ENCODE data around the gene KCNH6.

The KCNH6 gene

GRCh38 chr17:63511331-63511730, 11.8 kb upstream of the KCNH6 start:
- H3K27me3 ChIP-seq (ENCODE audit: control insufficient read depth in 2 of 2, insufficient read depth in 2 of 2, low read length in 2 of 2): no peaks in the 10 kb centered on the region
- no peaks in the 10 kb centered on the region for H3K4me1 ChIP-seq (ENCODE audit: control insufficient read depth in 2 of 2, insufficient read depth in 2 of 2, low read length in 2 of 2)
- H3K9ac ChIP-seq (ENCODE audit: low read depth in 1 of 2, low read length in 2 of 2): no peak overlapping the region
- no peaks in the 10 kb centered on the region for H3K36me3 ChIP-seq (ENCODE audit: control insufficient read depth in 2 of 2, insufficient read depth in 2 of 2, low read length in 2 of 2)
- H3K9me3 ChIP-seq (ENCODE audit: control insufficient read depth in 2 of 2, low read length in 2 of 2): no peaks in the 10 kb centered on the region
- H3K27ac ChIP-seq (ENCODE audit: low read depth in 2 of 2, low read length in 2 of 2): no peak overlapping the region
- H3K4me3 ChIP-seq (ENCODE audit: low read length in 2 of 2): no peak overlapping the region

GRCh38 chr17:63512388-63512787, 10.8 kb upstream of the KCNH6 start:
- Histone ChIP-seq H3K9ac (ENCODE audit: low read depth in 1 of 2, low read length in 2 of 2) (no peak overlapping the region), H3K9me3 (ENCODE audit: control insufficient read depth in 2 of 2, low read length in 2 of 2) (no peaks in the 10 kb centered on the region), H3K27me3 (ENCODE audit: control insufficient read depth in 2 of 2, insufficient read depth in 2 of 2, low read length in 2 of 2) (no peaks in the 10 kb centered on the region), H3K36me3 (ENCODE audit: control insufficient read depth in 2 of 2, insufficient read depth in 2 of 2, low read length in 2 of 2) (no peaks in the 10 kb centered on the region), H3K27ac (ENCODE audit: low read depth in 2 of 2, low read length in 2 of 2) (no peak overlapping the region), H3K4me1 (ENCODE audit: control insufficient read depth in 2 of 2, insufficient read depth in 2 of 2, low read length in 2 of 2) (no peaks in the 10 kb centered on the region), H3K4me3 (ENCODE audit: low read length in 2 of 2) (no peak overlapping the region)

- Histone ChIP-seq H3K27ac (ENCODE audit: low read depth in 2 of 2, low read length in 2 of 2) (no peak overlapping the region), H3K36me3 (ENCODE audit: control insufficient read depth in 2 of 2, insufficient read depth in 2 of 2, low read length in 2 of 2) (no peaks in the 10 kb centered on the region), H3K4me3 (ENCODE audit: low read length in 2 of 2) (no peak overlapping the region), H3K4me1 (ENCODE audit: control insufficient read depth in 2 of 2, insufficient read depth in 2 of 2, low read length in 2 of 2) (no peaks in the 10 kb centered on the region), H3K27me3 (ENCODE audit: control insufficient read depth in 2 of 2, insufficient read depth in 2 of 2, low read length in 2 of 2) (no peaks in the 10 kb centered on the region), H3K9ac (ENCODE audit: low read depth in 1 of 2, low read length in 2 of 2) (no peak overlapping the region), H3K9me3 (ENCODE audit: control insufficient read depth in 2 of 2, low read length in 2 of 2) (no peaks in the 10 kb centered on the region)
These were observed 10.1 kb upstream of the KCNH6 start for GRCh38 chr17:63512896-63513644.

GRCh38 chr17:63514477-63514876, 8.7 kb upstream of the KCNH6 start:
- H3K4me3 ChIP-seq (ENCODE audit: low read length in 2 of 2): no peak overlapping the region
- H3K9ac ChIP-seq (ENCODE audit: low read depth in 1 of 2, low read length in 2 of 2): no peak overlapping the region
- no peak overlapping the region for H3K27ac ChIP-seq (ENCODE audit: low read depth in 2 of 2, low read length in 2 of 2)
- H3K4me1 ChIP-seq (ENCODE audit: control insufficient read depth in 2 of 2, insufficient read depth in 2 of 2, low read length in 2 of 2): peaks cover 2 to 4% of the 10 kb centered on the region in 2 donors
- H3K36me3 ChIP-seq (ENCODE audit: control insufficient read depth in 2 of 2, insufficient read depth in 2 of 2, low read length in 2 of 2): no peaks in the 10 kb centered on the region
- H3K9me3 ChIP-seq (ENCODE audit: control insufficient read depth in 2 of 2, low read length in 2 of 2): no peaks in the 10 kb centered on the region
- H3K27me3 ChIP-seq (ENCODE audit: control insufficient read depth in 2 of 2, insufficient read depth in 2 of 2, low read length in 2 of 2): no peaks in the 10 kb centered on the region

DNA sequence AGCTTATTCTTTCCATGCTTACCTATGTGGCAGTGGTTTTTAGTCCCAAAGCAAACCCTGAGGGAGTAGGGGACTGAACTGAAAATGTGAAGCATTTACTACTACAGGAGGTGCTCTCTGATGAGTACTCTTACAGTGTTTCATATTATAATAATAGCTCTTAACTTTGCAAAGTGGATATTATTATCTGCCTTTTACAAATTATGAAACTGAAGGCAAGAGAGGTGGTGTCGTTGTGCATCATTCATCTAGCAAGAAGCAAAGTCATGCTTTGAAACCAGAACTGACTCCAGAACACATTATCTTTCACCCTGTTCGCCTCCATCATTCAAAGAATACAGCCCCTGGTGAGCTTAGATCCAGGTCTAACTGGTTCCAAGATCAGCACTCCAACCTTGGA, 8.2 kb upstream of the KCNH6 start:
- Histone ChIP-seq H3K36me3 (ENCODE audit: control insufficient read depth in 2 of 2, insufficient read depth in 2 of 2, low read length in 2 of 2) (no peaks in the 10 kb centered on the region), H3K4me3 (ENCODE audit: low read length in 2 of 2) (no peak overlapping the region), H3K27ac (ENCODE audit: low read depth in 2 of 2, low read length in 2 of 2) (no peak overlapping the region), H3K27me3 (ENCODE audit: control insufficient read depth in 2 of 2, insufficient read depth in 2 of 2, low read length in 2 of 2) (no peaks in the 10 kb centered on the region), H3K4me1 (ENCODE audit: control insufficient read depth in 2 of 2, insufficient read depth in 2 of 2, low read length in 2 of 2) (peaks cover 2 to 4% of the 10 kb centered on the region in 2 donors), H3K9me3 (ENCODE audit: control insufficient read depth in 2 of 2, low read length in 2 of 2) (no peaks in the 10 kb centered on the region), H3K9ac (ENCODE audit: low read depth in 1 of 2, low read length in 2 of 2) (no peak overlapping the region)

DNA sequence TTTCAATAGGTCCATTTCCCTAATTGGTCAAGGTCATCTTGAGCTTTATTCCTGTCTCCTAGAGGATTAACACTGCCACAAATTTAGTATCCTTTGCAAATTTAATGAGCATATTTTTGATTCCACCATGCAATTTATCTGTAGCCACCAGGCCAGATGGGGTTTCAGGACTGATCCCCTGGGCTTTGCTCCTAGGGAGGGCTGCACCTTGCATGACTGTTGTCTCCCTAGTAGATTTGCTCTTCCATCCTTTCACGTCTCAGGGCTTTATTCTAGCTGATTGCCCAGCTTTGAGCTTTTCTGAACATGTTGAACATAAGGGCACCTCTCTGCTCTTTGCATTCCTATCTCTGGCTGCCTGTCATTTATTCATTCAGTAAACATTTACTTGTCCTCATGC, 7.7 kb upstream of the KCNH6 start:
- H3K4me3 ChIP-seq (ENCODE audit: low read length in 2 of 2): no peak overlapping the region
- no peaks in the 10 kb centered on the region for H3K9me3 ChIP-seq (ENCODE audit: control insufficient read depth in 2 of 2, low read length in 2 of 2)
- H3K27me3 ChIP-seq (ENCODE audit: control insufficient read depth in 2 of 2, insufficient read depth in 2 of 2, low read length in 2 of 2): no peaks in the 10 kb centered on the region
- no peaks in the 10 kb centered on the region for H3K36me3 ChIP-seq (ENCODE audit: control insufficient read depth in 2 of 2, insufficient read depth in 2 of 2, low read length in 2 of 2)
- H3K4me1 ChIP-seq (ENCODE audit: control insufficient read depth in 2 of 2, insufficient read depth in 2 of 2, low read length in 2 of 2): peaks cover 2 to 4% of the 10 kb centered on the region in 2 donors
- H3K27ac ChIP-seq (ENCODE audit: low read depth in 2 of 2, low read length in 2 of 2): no peak overlapping the region
- no peak overlapping the region for H3K9ac ChIP-seq (ENCODE audit: low read depth in 1 of 2, low read length in 2 of 2)

GRCh38 chr17:63516910-63517824, 6.0 kb upstream of the KCNH6 start:
- Histone ChIP-seq H3K36me3 (ENCODE audit: control insufficient read depth in 2 of 2, insufficient read depth in 2 of 2, low read length in 2 of 2) (no peaks in the 10 kb centered on the region), H3K4me1 (ENCODE audit: control insufficient read depth in 2 of 2, insufficient read depth in 2 of 2, low read length in 2 of 2) (peaks cover 7 to 11% of the 10 kb centered on the region in 2 donors), H3K9ac (ENCODE audit: low read depth in 1 of 2, low read length in 2 of 2) (no peak overlapping the region), H3K27me3 (ENCODE audit: control insufficient read depth in 2 of 2, insufficient read depth in 2 of 2, low read length in 2 of 2) (peaks cover 0 to 3% of the 10 kb centered on the region in 2 donors), H3K9me3 (ENCODE audit: control insufficient read depth in 2 of 2, low read length in 2 of 2) (no peaks in the 10 kb centered on the region), H3K4me3 (ENCODE audit: low read length in 2 of 2) (no peak overlapping the region), H3K27ac (ENCODE audit: low read depth in 2 of 2, low read length in 2 of 2) (no peak overlapping the region)

DNA sequence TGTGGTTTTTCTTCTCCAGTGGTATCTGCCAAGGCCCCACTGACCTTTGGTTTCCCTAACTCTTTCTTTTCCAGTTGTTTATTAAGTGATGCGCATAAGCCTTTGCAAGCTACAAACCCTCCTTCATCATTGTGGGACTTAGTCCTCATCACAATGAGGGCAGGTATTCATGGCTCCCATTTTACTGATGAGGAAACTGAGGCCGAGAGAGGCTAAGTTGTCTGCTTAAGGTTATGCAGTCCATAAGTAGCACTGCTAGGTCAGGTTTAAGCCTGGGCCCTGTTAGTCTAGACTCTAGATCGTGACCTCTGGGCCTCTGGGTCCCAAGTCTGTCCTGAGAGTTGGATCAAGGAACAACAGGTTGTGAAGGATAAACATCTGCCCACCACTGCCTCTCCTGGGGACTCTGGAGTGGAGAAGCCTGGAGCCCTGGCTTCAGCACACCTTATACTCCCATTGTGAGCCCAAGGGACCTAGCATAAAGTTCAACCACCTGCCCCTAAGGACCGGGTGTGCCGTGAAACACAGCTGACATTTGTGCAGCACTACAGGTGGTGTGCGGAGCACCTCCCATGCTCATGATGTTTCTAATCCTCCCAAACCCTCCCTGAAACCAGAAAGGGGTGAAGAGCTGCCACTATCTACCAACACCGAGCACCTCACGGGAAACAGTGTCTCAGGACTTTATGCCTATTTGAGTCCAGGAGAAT, 5.2 kb upstream of the KCNH6 start:
- Histone ChIP-seq H3K4me3 (ENCODE audit: low read length in 2 of 2) (no peak overlapping the region), H3K36me3 (ENCODE audit: control insufficient read depth in 2 of 2, insufficient read depth in 2 of 2, low read length in 2 of 2) (no peaks in the 10 kb centered on the region), H3K27ac (ENCODE audit: low read depth in 2 of 2, low read length in 2 of 2) (peak overlapping the region in 1 of 2 donors; percentile 32), H3K9ac (ENCODE audit: low read depth in 1 of 2, low read length in 2 of 2) (no peak overlapping the region), H3K4me1 (ENCODE audit: control insufficient read depth in 2 of 2, insufficient read depth in 2 of 2, low read length in 2 of 2) (peaks cover 7 to 11% of the 10 kb centered on the region in 2 donors), H3K27me3 (ENCODE audit: control insufficient read depth in 2 of 2, insufficient read depth in 2 of 2, low read length in 2 of 2) (peaks cover 0 to 3% of the 10 kb centered on the region in 2 donors), H3K9me3 (ENCODE audit: control insufficient read depth in 2 of 2, low read length in 2 of 2) (no peaks in the 10 kb centered on the region)

DNA sequence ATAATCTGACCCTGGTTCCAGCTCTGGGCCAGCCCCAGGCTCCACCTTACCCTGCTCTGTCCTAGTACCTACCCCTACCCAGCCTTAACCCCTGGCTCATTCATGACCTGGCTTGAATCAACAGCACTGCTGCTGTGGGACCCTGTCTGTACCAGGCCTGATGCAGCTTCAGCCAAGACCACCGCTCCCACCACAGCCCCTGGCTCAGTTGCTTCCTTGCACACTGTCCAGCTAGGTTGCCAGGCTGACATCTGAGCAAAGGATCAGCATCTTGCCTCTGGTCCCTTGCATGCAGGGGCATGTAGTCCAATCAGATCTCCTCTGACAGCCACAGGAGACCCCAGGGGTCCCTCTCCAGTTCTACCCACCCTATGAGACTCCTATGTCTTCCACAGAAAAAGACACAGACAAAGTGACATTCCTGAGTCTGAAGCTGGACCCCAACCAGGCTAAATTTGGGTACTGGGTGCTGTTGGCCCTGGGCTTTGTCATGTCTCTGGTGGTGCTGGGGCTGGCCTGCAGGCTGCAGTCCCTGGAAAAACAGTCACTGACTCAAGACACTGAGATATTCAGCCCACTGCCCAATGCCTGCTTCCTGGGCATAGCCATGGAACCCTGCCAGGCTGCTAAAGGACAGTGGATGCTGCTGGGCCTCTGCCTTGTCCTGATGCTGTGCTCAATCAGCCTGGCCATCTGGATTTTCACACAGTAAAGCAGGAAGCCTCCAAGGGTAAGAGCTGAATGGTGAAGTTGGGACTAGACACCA, 3.9 kb upstream of the KCNH6 start:
- H3K4me1 ChIP-seq (ENCODE audit: control insufficient read depth in 2 of 2, insufficient read depth in 2 of 2, low read length in 2 of 2): peaks cover 7 to 11% of the 10 kb centered on the region in 2 donors
- H3K9ac ChIP-seq (ENCODE audit: low read depth in 1 of 2, low read length in 2 of 2): no peak overlapping the region
- no peak overlapping the region for H3K27ac ChIP-seq (ENCODE audit: low read depth in 2 of 2, low read length in 2 of 2)
- H3K4me3 ChIP-seq (ENCODE audit: low read length in 2 of 2): no peak overlapping the region
- H3K9me3 ChIP-seq (ENCODE audit: control insufficient read depth in 2 of 2, low read length in 2 of 2): no peaks in the 10 kb centered on the region
- peaks cover 0 to 3% of the 10 kb centered on the region in 2 donors for H3K27me3 ChIP-seq (ENCODE audit: control insufficient read depth in 2 of 2, insufficient read depth in 2 of 2, low read length in 2 of 2)
- no peaks in the 10 kb centered on the region for H3K36me3 ChIP-seq (ENCODE audit: control insufficient read depth in 2 of 2, insufficient read depth in 2 of 2, low read length in 2 of 2)

All from mucosa of rectum (tissue), 2 donors.